Vagina (tissue), 2 donors: ENCODE data around the gene PIK3C2B.

ENCODE experiments used
- POLR2A ChIP-seq, 2 donors: fragments of 450-650 bp; IDR thresholded peaks; one replicate each; pipeline ENCODE4 v1.6.1; 2017; ENCODE audit warnings: antibody characterized with exemption in 2 of 2, mild to moderate bottlenecking in 2 of 2, moderate library complexity in 2 of 2
- POLR2AphosphoS5 ChIP-seq, 2 donors: sonication (generic); formaldehyde crosslinking; IDR thresholded peaks; one replicate each; pipeline ENCODE4 v1.9.0; 2017; ENCODE audit warnings: antibody characterized with exemption in 2 of 2, mild to moderate bottlenecking in 2 of 2, low read depth in 1 of 2; ENCODE audit not compliant: insufficient read depth in 1 of 2
- TF ChIP-seq, protein P1 (sequence below), 3 experiments: fragments of 450-650 bp in 2 of 3; fragments of 200-600 bp in 1 of 3; sonication (generic) in 1 of 3; IDR thresholded peaks; one replicate each; pipeline ENCODE4 v1.5.1; 2017 to 2019; ENCODE audit warnings: antibody characterized with exemption in 3 of 3, mild to moderate bottlenecking in 2 of 3, moderate library complexity in 2 of 3

DNA sequence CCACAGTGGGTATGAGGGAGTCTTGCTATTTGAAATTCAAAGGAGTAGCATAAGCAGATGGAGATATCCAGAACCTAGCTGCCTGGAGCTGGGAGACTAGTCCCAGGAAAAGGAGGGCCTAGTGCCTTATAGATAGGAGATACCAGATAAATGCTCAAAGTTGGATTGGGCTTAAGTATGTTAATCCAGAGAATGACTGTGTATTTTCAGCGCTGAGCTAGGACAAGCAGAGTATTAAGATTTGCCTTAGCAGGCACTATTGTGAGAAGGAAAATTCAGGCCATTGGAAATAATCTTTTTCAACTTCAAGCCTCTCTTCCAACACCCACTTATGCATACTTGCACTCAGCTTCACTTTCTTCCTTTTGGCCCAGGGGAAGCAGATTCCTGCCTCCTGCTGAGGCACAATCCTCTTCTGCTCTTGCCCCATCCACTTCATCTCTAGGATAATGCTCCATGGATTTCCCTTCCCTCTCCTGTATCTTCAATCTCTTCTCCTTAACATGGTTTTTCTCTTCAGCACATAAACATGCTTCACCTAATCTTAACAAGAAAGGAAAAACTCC, 21.1 kb downstream of the PIK3C2B start:
- TF ChIP-seq, protein P1, sequence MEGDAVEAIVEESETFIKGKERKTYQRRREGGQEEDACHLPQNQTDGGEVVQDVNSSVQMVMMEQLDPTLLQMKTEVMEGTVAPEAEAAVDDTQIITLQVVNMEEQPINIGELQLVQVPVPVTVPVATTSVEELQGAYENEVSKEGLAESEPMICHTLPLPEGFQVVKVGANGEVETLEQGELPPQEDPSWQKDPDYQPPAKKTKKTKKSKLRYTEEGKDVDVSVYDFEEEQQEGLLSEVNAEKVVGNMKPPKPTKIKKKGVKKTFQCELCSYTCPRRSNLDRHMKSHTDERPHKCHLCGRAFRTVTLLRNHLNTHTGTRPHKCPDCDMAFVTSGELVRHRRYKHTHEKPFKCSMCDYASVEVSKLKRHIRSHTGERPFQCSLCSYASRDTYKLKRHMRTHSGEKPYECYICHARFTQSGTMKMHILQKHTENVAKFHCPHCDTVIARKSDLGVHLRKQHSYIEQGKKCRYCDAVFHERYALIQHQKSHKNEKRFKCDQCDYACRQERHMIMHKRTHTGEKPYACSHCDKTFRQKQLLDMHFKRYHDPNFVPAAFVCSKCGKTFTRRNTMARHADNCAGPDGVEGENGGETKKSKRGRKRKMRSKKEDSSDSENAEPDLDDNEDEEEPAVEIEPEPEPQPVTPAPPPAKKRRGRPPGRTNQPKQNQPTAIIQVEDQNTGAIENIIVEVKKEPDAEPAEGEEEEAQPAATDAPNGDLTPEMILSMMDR (IDR thresholded peaks at IDR 0.05), result no peak
- TF ChIP-seq POLR2AphosphoS5 (IDR thresholded peaks at IDR 0.05; ENCODE audit: insufficient read depth in 1 of 2, low read depth in 1 of 2) (no peak), POLR2A (IDR thresholded peaks at IDR 0.05) (no peak)
